K562 (cell line): ENCODE data around the gene HGFAC. TPM values are rescaled to one million over a fixed set of nuclear protein-coding genes. Genes with fewer than 3 reads are reported as not detected.

Experiments
- ATAC-seq: fragments of 200-7000 bp; cut with Tn5 transposase; 3 replicates; pipeline ENCODE4 v1.9.1; 2020; ENCODE audit warnings: moderate library complexity
- BruUV-seq: library from RNA; stranded (reverse); fragments of 400-500 nt; replicated peaks from 2 replicates; lab custom pipeline; 2021; lab: Mats Ljungman, UMichigan
- CTCF ChIA-PET: fragments of 300-600 bp; formaldehyde crosslinking; extraction: SDS; loops from one replicate; lab custom pipeline; 2021; ENCODE audit warnings: low intra/inter-chr PET ratio; lab: Yijun Ruan, JAX
- POLR2A ChIA-PET: fragments of 300-600, 350-650 bp; sonication (Branson Sonifier 250); formaldehyde crosslinking; extraction: SDS; loops from one replicate; lab custom pipeline; 2021; ENCODE audit warnings: antibody characterized with exemption, inconsistent platforms; lab: Yijun Ruan, JAX
- DNase-seq, 4 experiments: peaks; one replicate each; pipeline versions ENCODE4 v3.0.0 to v3.0.0-alpha.2; 2011 to 2018; ENCODE audit warnings: low spot score in 3 of 4, mixed read lengths in 3 of 4; ENCODE audit errors: extremely low read depth in 1 of 4
- FAIRE-seq: peaks from 2 replicates; lab custom pipeline; 2011; peaks lifted over from hg19 to GRCh38; lab: Jason Lieb, UNC
- H2AFZ ChIP-seq: 2 replicates; pipeline ENCODE4 v1.6.0; 2011; ENCODE audit warnings: low read depth, low read length, control low read depth, inconsistent platforms
- H3K27ac ChIP-seq: fragments of 200-600 bp; 3 replicates; pipeline ENCODE4 v1.8.0; 2011; ENCODE audit warnings: low read depth, mild to moderate bottlenecking, control low read depth, inconsistent platforms, low read length, moderate library complexity, mixed read lengths; ENCODE audit errors: extremely low read depth
- H3K27me3 ChIP-seq, 2 experiments: fragments of 300-600 bp in 1 of 2; 2 replicates in 1 of 2; 3 replicates in 1 of 2; pipeline versions ENCODE4 v1.6.0 to v1.8.0; 2011; ENCODE audit warnings: inconsistent platforms in 2 of 2, low read length in 2 of 2, mild to moderate bottlenecking in 1 of 2, mixed read lengths in 1 of 2, moderate library complexity in 1 of 2; ENCODE audit not compliant: control insufficient read depth in 2 of 2, insufficient read depth in 2 of 2
- H3K36me3 ChIP-seq: fragments of 300-600 bp; 3 replicates; pipeline ENCODE4 v1.8.0; 2011; ENCODE audit warnings: mild to moderate bottlenecking, low read length, inconsistent platforms; ENCODE audit not compliant: control insufficient read depth, insufficient read depth
- H3K4me1 ChIP-seq, 2 experiments: fragments of 200-600 bp in 1 of 2; replicated peaks in 1 of 2; 2 replicates in 1 of 2; 3 replicates in 1 of 2; pipeline versions ENCODE4 v1.5.1 to v1.8.0; 2011; ENCODE audit warnings: inconsistent platforms in 2 of 2, low read length in 2 of 2, mild to moderate bottlenecking in 1 of 2, mixed read lengths in 1 of 2, moderate library complexity in 1 of 2; ENCODE audit not compliant: control insufficient read depth in 2 of 2, insufficient read depth in 2 of 2
- H3K4me2 ChIP-seq: 2 replicates; pipeline ENCODE4 v1.6.1; 2011; ENCODE audit warnings: low read length, control low read depth, inconsistent platforms, mixed read lengths; ENCODE audit not compliant: insufficient read depth
- H3K4me3 ChIP-seq: fragments of 200-600 bp; sonication (generic), shearing (Covaris generic); 2 replicates; pipeline ENCODE4 v1.5.1; 2016; ENCODE audit warnings: control low read depth, inconsistent platforms
- H3K79me2 ChIP-seq: fragments of 200-600 bp; 3 replicates; pipeline ENCODE4 v1.8.0; 2011; ENCODE audit warnings: low read length, inconsistent platforms; ENCODE audit not compliant: control insufficient read depth, insufficient read depth
- H3K9ac ChIP-seq, 2 experiments: 2 replicates each; pipeline versions ENCODE4 v1.6.0 to v1.6.1; 2011; ENCODE audit warnings: low read depth in 2 of 2, low read length in 2 of 2, control low read depth in 1 of 2, inconsistent platforms in 1 of 2, mild to moderate bottlenecking in 1 of 2, mixed read lengths in 1 of 2; ENCODE audit not compliant: insufficient read depth in 1 of 2
- H3K9me1 ChIP-seq: one replicate; pipeline ENCODE4 v1.6.0; 2011; ENCODE audit warnings: inconsistent platforms, mild to moderate bottlenecking, low read length, moderate library complexity; ENCODE audit not compliant: control insufficient read depth, insufficient read depth
- H3K9me3 ChIP-seq: replicated peaks from 2 replicates; pipeline ENCODE4 v1.5.1; 2011; ENCODE audit warnings: low read depth, low read length, inconsistent platforms; ENCODE audit not compliant: control insufficient read depth, insufficient read depth
- H4K20me1 ChIP-seq: replicated peaks from 2 replicates; pipeline ENCODE4 v1.6.1; 2011; ENCODE audit warnings: low read length, inconsistent platforms, mixed read lengths; ENCODE audit not compliant: control insufficient read depth, insufficient read depth
- BDP1 ChIP-seq: IDR thresholded peaks from 3 replicates; pipeline ENCODE4 v1.6.1; 2011; ENCODE audit not compliant: insufficient read length, insufficient read depth
- HDAC3 ChIP-seq: fragments of 450-650 bp; IDR thresholded peaks from 2 replicates; pipeline ENCODE4 v1.6.1; 2018; ENCODE audit warnings: borderline replicate concordance, mild to moderate bottlenecking, moderate library complexity; ENCODE audit not compliant: partially characterized antibody
- HIVEP1 ChIP-seq: fragments of 250-450 bp; sonication (Bioruptor Pico); IDR thresholded peaks from 2 replicates; pipeline ENCODE4 v1.4.0; 2020; ENCODE audit warnings: mild to moderate bottlenecking
- KAT2B ChIP-seq: IDR thresholded peaks from one replicate; pipeline ENCODE4 v1.6.1; 2012; ENCODE audit warnings: low read depth, mild to moderate bottlenecking, control low read depth, inconsistent platforms, low read length, moderate library complexity
- MAFG ChIP-seq: fragments of 450-650 bp; conservative IDR thresholded peaks from 2 replicates; pipeline ENCODE4 v1.6.1; 2016; ENCODE audit warnings: missing genetic modification characterization, missing compliant biosample characterization
- POLR2AphosphoS2 ChIP-seq: IDR thresholded peaks from 2 replicates; pipeline ENCODE4 v1.6.1; 2012; ENCODE audit warnings: low read length, improper control_type of control experiment
- RHOXF2B ChIP-seq: fragments of 250-450 bp; sonication (Bioruptor Pico); conservative IDR thresholded peaks from 2 replicates; pipeline ENCODE4 v1.5.1; 2021
- SRF ChIP-seq, 2 experiments: fragments of 250-450, 450-650 bp in 1 of 2; sonication (Bioruptor Pico) in 1 of 2; sonication (generic) in 1 of 2; formaldehyde crosslinking; IDR thresholded peaks; 2 replicates each; pipeline versions ENCODE4 v1.5.0 to v1.5.1; 2020 to 2022; ENCODE audit warnings: mild to moderate bottlenecking in 1 of 2, missing genetic modification reagents in 1 of 2
- ZBTB7A ChIP-seq: IDR thresholded peaks from 2 replicates; pipeline ENCODE4 v1.6.1; 2011; ENCODE audit warnings: low read depth, mild to moderate bottlenecking, low read length, moderate library complexity, borderline replicate concordance; ENCODE audit not compliant: control insufficient read depth
- WGBS: fragments of 100-300 bp; shearing (Covaris generic); methylation state at CpG from one replicate; pipeline ENCODE4 v1.1.6; 2016; ENCODE audit warnings: low coverage, mixed read lengths; ENCODE audit not compliant: insufficient coverage; ENCODE audit errors: missing lambda C conversion rate; 5-methylcytosine and 5-hydroxymethylcytosine counted together
- in situ Hi-C: fragments of 300-500 bp; cut with MboI; formaldehyde crosslinking; loops from 4 replicates; pipeline ENCODE4 v1.15.0; 2018; ENCODE audit warnings: inconsistent platforms, mixed read lengths
- intact Hi-C: fragments of 100-400 bp; cut with micrococcal nuclease; formaldehyde crosslinking; loops from 2 replicates; pipeline ENCODE4 v1.14.2; 2022
- polyA plus RNA-seq, 8 experiments: library from polyadenylated mRNA; depleted of rRNA in 4 of 8; stranded (reverse) in 5 of 8; unstranded in 3 of 8; fragments of >200 nt; fragmentation: Nextera tagmentation in 2 of 8; fragmentation: Illumina TruSeq in 1 of 8; extraction: Ambion mirVana in 2 of 8; extraction: Trizol in 1 of 8; gene quantifications; 2 replicates each; pipeline versions ENCODE4 v1.2.1 to v1.2.3, GENCODE V29; 2011 to 2014; ENCODE audit warnings: inconsistent platforms in 1 of 8, missing spikeins in 1 of 8
- total RNA-seq, 7 experiments: library from RNA; depleted of rRNA in 6 of 7; stranded (reverse); fragments of >200 nt in 6 of 7; fragmentation: Illumina TruSeq in 2 of 7; extraction: Trizol in 2 of 7; gene quantifications; 2 replicates each; pipeline versions ENCODE4 v1.2.1 to v1.2.3, GENCODE V29; 2011 to 2021; ENCODE audit warnings: low replicate concordance in 1 of 7
- TF ChIP-seq, protein P1 (sequence below): fragments of 450-650 bp; formaldehyde crosslinking; IDR thresholded peaks from 2 replicates; pipeline ENCODE4 v1.4.0; 2020; ENCODE audit warnings: mild to moderate bottlenecking, moderate library complexity
- TF ChIP-seq, protein P2 (sequence below): fragments of 450-650 bp; conservative IDR thresholded peaks from 2 replicates; pipeline ENCODE4 v1.6.1; 2016; ENCODE audit warnings: missing genetic modification characterization, low read depth, mild to moderate bottlenecking, missing compliant biosample characterization, moderate library complexity

Gene HGFAC
- total and polyA plus RNA-seq, 9 of the 15 experiments (the other 6 are each of a cell fraction or from before 2014, with no cell fraction given) = 0.13 TPM; not detected in 8

DNA sequence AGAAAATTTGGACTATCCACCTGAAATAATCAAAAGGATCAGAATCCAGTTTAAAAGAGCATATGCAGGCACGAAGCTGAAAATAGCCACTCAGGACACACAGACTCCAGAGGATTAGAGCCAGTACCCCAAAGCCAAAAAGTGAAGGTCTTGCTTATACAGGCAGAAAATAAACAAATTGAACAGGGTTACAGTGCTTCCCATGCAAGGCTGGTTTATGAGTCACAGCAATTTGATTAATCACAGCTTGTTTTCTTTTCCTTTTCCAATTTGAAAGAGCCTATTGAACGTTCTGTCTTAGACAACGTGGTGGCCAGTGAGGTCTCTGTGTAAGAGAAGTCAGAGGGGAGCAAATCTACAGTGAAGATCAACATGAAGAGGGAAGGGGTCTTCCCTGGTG, 10.2 kb downstream of the HGFAC start:
- WGBS = 30% methylated on average over 3 of the region's 3 CpGs

More for the DNA sequence above, 10.2 kb downstream of the HGFAC start:
- TF ChIP-seq, protein P1, sequence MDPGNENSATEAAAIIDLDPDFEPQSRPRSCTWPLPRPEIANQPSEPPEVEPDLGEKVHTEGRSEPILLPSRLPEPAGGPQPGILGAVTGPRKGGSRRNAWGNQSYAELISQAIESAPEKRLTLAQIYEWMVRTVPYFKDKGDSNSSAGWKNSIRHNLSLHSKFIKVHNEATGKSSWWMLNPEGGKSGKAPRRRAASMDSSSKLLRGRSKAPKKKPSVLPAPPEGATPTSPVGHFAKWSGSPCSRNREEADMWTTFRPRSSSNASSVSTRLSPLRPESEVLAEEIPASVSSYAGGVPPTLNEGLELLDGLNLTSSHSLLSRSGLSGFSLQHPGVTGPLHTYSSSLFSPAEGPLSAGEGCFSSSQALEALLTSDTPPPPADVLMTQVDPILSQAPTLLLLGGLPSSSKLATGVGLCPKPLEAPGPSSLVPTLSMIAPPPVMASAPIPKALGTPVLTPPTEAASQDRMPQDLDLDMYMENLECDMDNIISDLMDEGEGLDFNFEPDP (CRISPR knock-in tag) = no peak
- no peak for TF ChIP-seq SRF (CRISPR knock-in tag; IDR thresholded peaks at IDR 0.05)
- TF ChIP-seq HDAC3 = no peak
- TF ChIP-seq, protein P2, sequence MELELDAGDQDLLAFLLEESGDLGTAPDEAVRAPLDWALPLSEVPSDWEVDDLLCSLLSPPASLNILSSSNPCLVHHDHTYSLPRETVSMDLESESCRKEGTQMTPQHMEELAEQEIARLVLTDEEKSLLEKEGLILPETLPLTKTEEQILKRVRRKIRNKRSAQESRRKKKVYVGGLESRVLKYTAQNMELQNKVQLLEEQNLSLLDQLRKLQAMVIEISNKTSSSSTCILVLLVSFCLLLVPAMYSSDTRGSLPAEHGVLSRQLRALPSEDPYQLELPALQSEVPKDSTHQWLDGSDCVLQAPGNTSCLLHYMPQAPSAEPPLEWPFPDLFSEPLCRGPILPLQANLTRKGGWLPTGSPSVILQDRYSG (tag) = no peak
- TF ChIP-seq ZBTB7A = no peak
- no peak for TF ChIP-seq HIVEP1 (CRISPR knock-in tag)
- no peak for TF ChIP-seq BDP1
- TF ChIP-seq MAFG (tag) = no peak
- TF ChIP-seq RHOXF2B (CRISPR knock-in tag) = no peak
- no peak for TF ChIP-seq POLR2AphosphoS2
- TF ChIP-seq KAT2B = no peak
- BruUV-seq = no TSS peak
- H3K4me2 ChIP-seq = no peak overlapping the region
- H3K4me1 ChIP-seq = peaks cover 0 to 28% of the 10 kb centered on the region in 2 experiments; a peak in 2 of 5 replicates
- H3K27ac ChIP-seq = no peak overlapping the region
- 0 out of 2 replicates have a peak, but pooled peaks cover 3% of the 10 kb centered on the region for H4K20me1 ChIP-seq
- no peaks in the 10 kb centered on the region for H3K79me2 ChIP-seq
- peaks cover 0 to 10% of the 10 kb centered on the region in 2 experiments; a peak in 2 of 5 replicates for H3K27me3 ChIP-seq
- ChIA-PET POLR2A (interaction anchor here (0.6 to 0.9 kb wide), 3 partner anchors 15 to 175 kb away, joined by 3 read pairs; no protein-coding TSS in a partner anchor), CTCF (no interaction called here)
- H3K9ac ChIP-seq = no peak overlapping the region
- no peaks in the 10 kb centered on the region for H3K9me3 ChIP-seq
- H3K4me3 ChIP-seq = no peak overlapping the region
- in situ Hi-C loops (loop anchor here (5.0 kb wide), 1 partner anchor 110 kb away; no protein-coding TSS in a partner anchor), intact Hi-C loops (no loop called here)
- no peak for FAIRE-seq
- no peaks in the 10 kb centered on the region for H3K36me3 ChIP-seq
- ATAC-seq = no peak
- H3K9me1 ChIP-seq = no peaks in the 10 kb centered on the region
- DNase-seq = no peak
- H2AFZ ChIP-seq = peak overlapping the region; percentile 92
